WTC11 (cell line): Measurements from ENCODE around the gene ZMPSTE24. TPM values are rescaled to one million over a fixed set of nuclear protein-coding genes. Genes with fewer than 3 reads are reported as not detected.

Experiments used
- ATAC-seq: fragments of 200-7000 bp; cut with Tn5 transposase; 2 replicates; pipeline ENCODE4 v1.10.0; 2021; ENCODE audit warnings: mild to moderate bottlenecking, moderate library complexity
- CTCF ChIA-PET: fragments of 300-600 bp; sonication (Branson Sonifier 250); formaldehyde crosslinking; loops from one replicate; lab custom pipeline; 2021; ENCODE audit warnings: antibody characterized with exemption; lab: Charles Lee
- POLR2A ChIA-PET: fragments of 350-600 bp; sonication (Branson Sonifier 250); formaldehyde crosslinking; loops from one replicate; lab custom pipeline; 2021; ENCODE audit warnings: antibody characterized with exemption; lab: Charles Lee
- DNase-seq: peaks from one replicate; pipeline ENCODE4 v3.0.0; 2021; ENCODE audit warnings: low spot score
- H3K27ac Mint-ChIP-seq: 2 replicates; pipeline ENCODE4 v1.8.0; 2021; ENCODE audit warnings: mixed read lengths
- H3K27me3 Mint-ChIP-seq: 2 replicates; pipeline ENCODE4 v1.8.0; 2021; ENCODE audit warnings: low read depth, mild to moderate bottlenecking, moderate library complexity, mixed read lengths
- H3K36me3 Mint-ChIP-seq: 2 replicates; pipeline ENCODE4 v1.8.0; 2021; ENCODE audit warnings: mixed read lengths
- H3K4me1 Mint-ChIP-seq: 2 replicates; pipeline ENCODE4 v1.8.0; 2022; ENCODE audit warnings: mixed read lengths
- H3K4me3 Mint-ChIP-seq: 2 replicates; pipeline ENCODE4 v1.8.0; 2021; ENCODE audit warnings: mild to moderate bottlenecking, moderate library complexity, mixed read lengths
- H3K9me3 Mint-ChIP-seq: 2 replicates; pipeline ENCODE4 v1.8.0; 2021; ENCODE audit warnings: mixed read lengths
- AFF4 ChIP-seq: sonication (generic); formaldehyde crosslinking; IDR thresholded peaks from 2 replicates; pipeline ENCODE4 v1.8.1; 2023; ENCODE audit warnings: mild to moderate bottlenecking, missing genetic modification reagents, borderline replicate concordance
- AR ChIP-seq: fragments of 250-450 bp; sonication (Bioruptor Pico); IDR thresholded peaks from 2 replicates; pipeline ENCODE4 v1.9.0; 2021; ENCODE audit warnings: mild to moderate bottlenecking
- ARID4B ChIP-seq: sonication (generic); formaldehyde crosslinking; IDR thresholded peaks from 2 replicates; pipeline ENCODE4 v1.8.0; 2023; ENCODE audit warnings: missing genetic modification reagents, mild to moderate bottlenecking, borderline replicate concordance
- CDX4 ChIP-seq: fragments of 250-450 bp; sonication (Bioruptor Pico); IDR thresholded peaks from 2 replicates; pipeline ENCODE4 v1.9.0; 2021; ENCODE audit warnings: moderate library complexity, mild to moderate bottlenecking, inconsistent platforms, borderline replicate concordance
- CREM ChIP-seq: sonication (generic); formaldehyde crosslinking; IDR thresholded peaks from 2 replicates; pipeline ENCODE4 v1.8.1; 2022; ENCODE audit warnings: mild to moderate bottlenecking, missing genetic modification reagents, moderate library complexity
- JUN ChIP-seq: sonication (generic); formaldehyde crosslinking; IDR thresholded peaks from 2 replicates; pipeline ENCODE4 v1.8.0; 2023; ENCODE audit warnings: mild to moderate bottlenecking, missing genetic modification reagents
- NFATC4 ChIP-seq: fragments of 250-450 bp; sonication (Bioruptor Pico); IDR thresholded peaks from 2 replicates; pipeline ENCODE4 v1.9.0; 2021; ENCODE audit warnings: mild to moderate bottlenecking
- NFE2L1 ChIP-seq: sonication (generic); formaldehyde crosslinking; IDR thresholded peaks from 2 replicates; pipeline ENCODE4 v1.8.1; 2023; ENCODE audit warnings: missing genetic modification reagents
- NR2C2 ChIP-seq: sonication (generic); formaldehyde crosslinking; IDR thresholded peaks from 2 replicates; pipeline ENCODE4 v1.8.0; 2022; ENCODE audit warnings: mild to moderate bottlenecking, missing genetic modification reagents
- SMAD4 ChIP-seq: sonication (generic); formaldehyde crosslinking; IDR thresholded peaks from 2 replicates; pipeline ENCODE4 v1.8.0; 2022; ENCODE audit warnings: mild to moderate bottlenecking, missing genetic modification reagents
- SOX15 ChIP-seq: fragments of 250-450 bp; sonication (Bioruptor Pico); IDR thresholded peaks from 2 replicates; pipeline ENCODE4 v1.9.0; 2021; ENCODE audit warnings: mild to moderate bottlenecking
- ZBTB43 ChIP-seq: sonication (generic); formaldehyde crosslinking; IDR thresholded peaks from 2 replicates; pipeline ENCODE4 v1.8.1; 2023; ENCODE audit warnings: mild to moderate bottlenecking, missing genetic modification reagents
- ZNF121 ChIP-seq: sonication (generic); formaldehyde crosslinking; IDR thresholded peaks from 2 replicates; pipeline ENCODE4 v1.8.0; 2023; ENCODE audit warnings: missing genetic modification reagents
- ZNF138 ChIP-seq: sonication (generic); formaldehyde crosslinking; conservative IDR thresholded peaks from 2 replicates; pipeline ENCODE4 v1.8.1; 2022; ENCODE audit warnings: mild to moderate bottlenecking, moderate library complexity, missing genetic modification reagents
- ZNF219 ChIP-seq: sonication (generic); formaldehyde crosslinking; IDR thresholded peaks from 2 replicates; pipeline ENCODE4 v1.8.0; 2023; ENCODE audit warnings: missing genetic modification reagents, mild to moderate bottlenecking, borderline replicate concordance
- ZNF416 ChIP-seq: fragments of 250-450 bp; sonication (Bioruptor Pico); IDR thresholded peaks from 2 replicates; pipeline ENCODE4 v1.9.0; 2021; ENCODE audit warnings: mild to moderate bottlenecking, inconsistent platforms
- ZNF425 ChIP-seq: fragments of 250-450 bp; sonication (Bioruptor Pico); conservative IDR thresholded peaks from 2 replicates; pipeline ENCODE4 v1.9.0; 2021; ENCODE audit warnings: mild to moderate bottlenecking
- total RNA-seq: library from RNA; stranded (reverse); gene quantifications from 3 replicates; pipeline ENCODE4 v1.2.3, GENCODE V29; 2021

ZMPSTE24 gene
- total RNA-seq, 1 experiment from 2014 or later: 31.7 TPM

GRCh38 chr1:40226192-40226591, 31.8 kb upstream of the ZMPSTE24 start (continued):
- TF ChIP-seq NFE2L1 (CRISPR knock-in tag): no peak

- Mint-ChIP-seq H3K9me3 (no peaks in the 10 kb centered on the region), H3K27ac (no peak overlapping the region), H3K36me3 (peaks cover 45% of the 10 kb centered on the region), H3K4me3 (no peak overlapping the region), H3K4me1 (no peaks in the 10 kb centered on the region), H3K27me3 (no peaks in the 10 kb centered on the region)
- no peak for TF ChIP-seq ZNF138 (CRISPR knock-in tag)
- TF ChIP-seq ZNF416 (CRISPR knock-in tag): no peak
- no peak for TF ChIP-seq SOX15 (CRISPR knock-in tag)
- no peak for TF ChIP-seq NFATC4 (CRISPR knock-in tag)
- TF ChIP-seq NR2C2 (CRISPR knock-in tag): no peak
- TF ChIP-seq SMAD4 (CRISPR knock-in tag): no peak
- no peak for TF ChIP-seq ZNF121 (CRISPR knock-in tag)
- TF ChIP-seq AR (CRISPR knock-in tag): no peak
- no peak for TF ChIP-seq CREM (CRISPR knock-in tag)
- no peak for TF ChIP-seq ZNF425 (CRISPR knock-in tag)
- no peak for TF ChIP-seq JUN (CRISPR knock-in tag)
- no peak for TF ChIP-seq CDX4
- no peak for TF ChIP-seq ZNF219 (CRISPR knock-in tag)
- ATAC-seq (no peak), DNase-seq (no peak)
- ChIA-PET POLR2A (no interaction called here), CTCF (interaction anchor here (1.0 kb wide), 2 partner anchors 89 to 106 kb away, joined by 3 read pairs; no protein-coding TSS in a partner anchor)
Measured at GRCh38 chr1:40232444-40232843, 25.6 kb upstream of the ZMPSTE24 start.

GRCh38 chr1:40239626-40240025, 18.4 kb upstream of the ZMPSTE24 start:
- H3K4me1 Mint-ChIP-seq: no peaks in the 10 kb centered on the region
- no peak for ATAC-seq
- CTCF ChIA-PET: interaction anchor here (1.2 to 1.8 kb wide), 2 partner anchors 87 to 99 kb away, joined by 3 to 6 read pairs; no protein-coding TSS in a partner anchor
- no peak for TF ChIP-seq ARID4B
- no peak for TF ChIP-seq ZBTB43 (CRISPR knock-in tag)
- TF ChIP-seq AFF4 (CRISPR knock-in tag): no peak

More at GRCh38 chr1:40239626-40240025, 18.4 kb upstream of the ZMPSTE24 start:
- POLR2A ChIA-PET: no interaction called here
- Mint-ChIP-seq H3K4me3 (no peak overlapping the region), H3K27me3 (no peaks in the 10 kb centered on the region), H3K27ac (no peak overlapping the region), H3K36me3 (peaks cover 36% of the 10 kb centered on the region), H3K9me3 (no peaks in the 10 kb centered on the region)
- DNase-seq: no peak
